GM18517 (cell line): ENCODE data around the gene HOXD12.

Experiments used
- ATAC-seq: cut with Tn5 transposase; IDR thresholded peaks from one replicate; pipeline ENCODE4 v1.9.1; 2021; ENCODE audit warnings: mild to moderate bottlenecking, moderate library complexity; ENCODE audit not compliant: unreplicated experiment

The HOXD12 gene

DNA sequence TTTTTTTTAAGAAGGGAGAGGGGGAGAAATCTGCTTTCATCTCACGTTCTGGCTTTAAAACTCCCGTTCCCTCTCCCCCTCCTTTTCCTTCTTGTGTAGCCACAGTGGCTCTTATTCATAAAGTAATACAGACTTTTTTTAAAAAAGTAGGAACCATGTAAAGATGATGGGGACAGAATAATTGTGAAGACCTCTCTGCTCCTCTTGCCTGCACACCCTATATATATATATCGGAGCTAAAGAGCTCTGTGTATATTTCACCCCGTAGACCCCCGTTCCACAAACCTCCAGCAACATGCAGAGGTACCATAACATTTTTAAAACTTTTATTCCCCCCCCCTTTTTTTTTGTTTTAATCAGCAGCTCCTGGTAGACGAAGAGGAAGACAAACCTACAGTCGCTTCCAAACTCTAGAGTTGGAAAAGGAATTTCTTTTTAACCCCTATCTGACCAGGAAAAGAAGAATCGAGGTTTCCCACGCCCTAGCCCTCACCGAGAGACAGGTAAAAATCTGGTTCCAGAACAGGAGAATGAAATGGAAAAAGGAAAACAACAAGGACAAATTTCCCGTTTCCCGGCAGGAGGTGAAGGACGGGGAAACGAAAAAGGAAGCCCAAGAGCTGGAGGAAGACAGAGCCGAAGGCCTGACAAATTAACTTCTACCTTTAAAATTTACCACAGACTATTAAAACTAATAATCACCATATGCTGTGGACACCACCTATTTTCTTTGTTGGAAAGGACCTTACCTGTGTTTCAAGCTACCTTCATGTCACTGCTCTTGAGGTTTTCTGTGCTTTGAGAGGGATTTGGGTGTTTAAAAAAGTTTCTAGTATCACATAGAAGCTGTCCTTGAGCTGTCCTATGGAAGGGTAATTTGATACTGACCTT, 31.6 kb downstream of the HOXD12 start:
- no peak for ATAC-seq

DNA sequence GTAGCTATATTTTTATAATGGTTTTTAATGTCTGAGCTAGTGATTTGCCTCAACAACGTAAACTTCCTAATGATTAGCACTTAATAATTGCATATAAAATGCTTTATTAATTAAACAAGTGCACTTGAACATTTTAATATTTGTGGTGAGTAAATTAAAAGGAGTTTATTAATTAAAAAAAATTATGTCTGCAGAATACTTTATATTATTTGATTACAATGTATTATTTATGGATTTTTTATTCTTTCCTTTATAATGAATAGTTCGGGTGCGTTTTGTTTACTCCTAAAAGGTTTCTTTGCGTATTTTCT, 32.2 kb downstream of the HOXD12 start:
- no peak for ATAC-seq

DNA sequence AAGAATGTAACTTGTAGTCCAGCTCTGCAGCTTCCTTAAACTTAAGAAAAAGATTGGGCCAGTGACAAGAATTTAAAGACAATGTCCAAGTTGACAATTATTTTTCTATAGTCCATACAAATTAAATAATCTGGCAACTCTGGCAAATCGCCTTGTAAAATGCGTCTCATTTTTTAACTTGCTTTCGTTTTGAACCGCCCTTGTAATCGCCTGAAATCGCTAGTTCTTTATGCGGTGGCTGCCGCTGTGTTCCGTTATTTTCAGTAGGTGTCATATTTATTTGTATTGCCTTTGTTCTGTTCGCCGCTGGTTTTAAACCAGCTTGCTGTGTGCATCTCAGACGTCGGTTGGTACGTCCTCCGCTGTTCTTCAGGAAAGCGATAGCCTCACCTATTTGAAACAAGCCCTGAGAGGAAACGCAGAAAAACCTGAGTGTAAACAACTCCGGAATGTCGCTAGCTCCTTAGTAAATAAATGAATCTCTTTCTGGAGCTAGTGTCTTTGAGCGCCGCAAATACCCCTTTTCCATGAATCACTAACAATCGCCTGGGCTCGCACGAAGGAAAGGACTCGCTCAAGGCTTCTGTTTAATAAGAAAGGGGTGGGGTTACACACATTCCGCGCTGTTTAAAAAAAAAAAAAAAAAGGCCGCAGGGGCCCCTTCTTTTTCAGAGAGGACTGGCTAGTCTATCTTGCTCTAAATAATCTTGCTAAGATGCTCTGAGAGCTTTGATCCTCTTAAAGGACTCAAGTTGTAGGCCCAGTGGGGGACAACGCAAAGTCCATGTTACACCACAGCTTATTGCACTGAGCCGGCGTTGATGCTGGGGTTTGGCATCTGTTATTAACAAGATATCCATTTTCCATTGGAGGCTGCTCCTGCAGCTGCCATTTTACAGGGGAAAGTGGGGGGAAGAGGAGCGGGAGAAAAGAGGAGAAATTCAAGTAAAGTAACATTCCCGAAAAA, 32.9 kb downstream of the HOXD12 start:
- no peak for ATAC-seq

DNA sequence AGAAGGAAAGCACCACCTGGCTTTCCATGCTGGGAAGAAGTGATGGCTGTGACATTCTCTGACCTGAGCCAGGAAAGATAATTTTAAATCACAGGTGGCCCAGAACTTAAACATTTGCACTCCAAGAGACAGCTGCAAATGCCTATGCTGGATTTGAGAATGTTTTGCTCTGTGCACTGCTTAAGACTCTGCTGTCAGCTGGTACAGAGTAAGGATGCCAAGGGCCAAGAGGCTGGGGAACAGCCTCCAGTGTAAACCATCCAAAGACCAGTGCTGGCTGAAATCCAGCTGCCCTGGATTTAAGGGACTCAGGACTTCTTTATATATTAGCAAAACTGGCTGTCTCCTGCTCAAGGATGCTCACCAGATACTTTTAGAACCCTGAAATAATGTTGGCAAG, 33.8 kb downstream of the HOXD12 start:
- ATAC-seq = no peak

GRCh38 chr2:176134035-176134434, 34.4 kb downstream of the HOXD12 start:
- no peak for ATAC-seq

DNA sequence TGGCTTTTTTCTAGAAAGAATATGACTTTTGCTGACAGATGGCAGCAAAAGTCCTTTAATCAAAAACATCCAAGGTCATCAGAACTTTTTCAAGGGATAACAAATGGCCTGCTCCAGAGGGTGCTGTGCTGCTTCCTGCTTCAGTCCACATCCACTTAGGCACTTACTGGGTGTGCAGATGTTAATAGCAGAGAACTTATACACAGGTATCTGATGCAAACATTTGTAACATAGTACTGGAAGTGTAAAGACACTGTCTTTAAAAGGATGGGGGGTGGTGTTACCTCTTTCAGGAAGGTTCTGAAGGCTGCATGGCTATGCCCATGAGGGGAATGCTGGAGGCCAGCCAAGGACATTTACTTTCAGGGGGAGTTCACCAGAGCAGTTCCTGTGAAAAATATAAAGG, 35.4 kb downstream of the HOXD12 start:
- ATAC-seq = no peak

DNA sequence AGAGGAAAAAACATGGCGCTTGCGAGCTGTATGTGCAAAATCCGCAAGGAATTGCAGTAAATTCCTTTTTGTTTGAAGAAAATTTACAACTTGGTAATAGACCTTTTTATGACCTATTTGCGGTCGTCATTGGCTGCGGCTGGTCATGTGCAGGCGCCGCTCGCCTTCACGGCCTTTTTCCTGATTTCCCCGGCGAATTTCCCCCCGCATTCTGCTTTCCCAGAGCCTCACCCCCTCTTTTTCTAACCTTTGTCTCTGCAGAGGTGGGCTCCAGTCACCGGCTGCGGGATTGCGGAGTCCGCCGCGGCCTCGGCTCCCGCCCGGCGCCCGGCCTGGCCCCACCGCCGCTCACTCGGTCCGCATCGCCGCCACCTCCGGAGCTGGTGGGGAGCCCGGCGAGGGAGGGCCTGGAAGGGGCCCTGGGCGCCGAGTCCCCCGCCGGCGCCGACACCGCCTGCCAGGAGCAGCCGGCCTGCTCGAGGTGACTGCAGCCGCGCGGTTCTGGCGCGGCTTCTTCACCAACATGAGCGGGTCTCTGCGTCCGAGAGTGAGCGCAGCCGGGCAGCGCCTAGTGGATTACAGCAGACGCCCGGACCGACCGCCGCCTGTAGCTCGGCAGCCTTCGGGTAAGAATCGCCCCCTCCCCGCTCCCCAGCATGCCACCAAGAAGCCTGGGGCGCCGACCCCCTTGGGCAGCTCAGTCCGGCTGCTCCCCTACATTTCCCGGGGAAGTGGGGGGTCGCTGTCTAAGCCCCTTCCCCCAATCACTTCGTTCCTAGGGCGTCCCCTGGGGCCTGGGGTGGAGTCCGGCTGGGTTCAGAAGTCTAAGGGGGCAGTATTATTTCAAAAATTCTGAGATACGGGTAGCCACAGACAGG, 37.0 kb downstream of the HOXD12 start:
- no peak for ATAC-seq

DNA sequence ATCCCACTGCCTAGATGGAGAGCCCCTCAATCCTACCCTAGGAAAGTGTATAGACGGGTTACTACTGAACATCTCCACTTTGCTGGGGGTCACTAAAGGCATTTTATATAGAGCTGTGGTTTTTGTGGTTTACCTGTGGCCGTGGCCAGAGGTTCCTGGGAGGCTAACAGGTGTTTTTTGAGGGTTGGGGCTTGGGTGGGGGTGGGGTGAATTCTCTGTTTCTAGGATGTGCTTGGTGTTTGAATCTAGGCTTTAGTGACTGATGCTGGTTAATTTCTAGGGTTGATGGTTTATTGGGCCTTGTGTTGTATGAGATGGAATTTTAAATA, 37.6 kb downstream of the HOXD12 start:
- no peak for ATAC-seq

DNA sequence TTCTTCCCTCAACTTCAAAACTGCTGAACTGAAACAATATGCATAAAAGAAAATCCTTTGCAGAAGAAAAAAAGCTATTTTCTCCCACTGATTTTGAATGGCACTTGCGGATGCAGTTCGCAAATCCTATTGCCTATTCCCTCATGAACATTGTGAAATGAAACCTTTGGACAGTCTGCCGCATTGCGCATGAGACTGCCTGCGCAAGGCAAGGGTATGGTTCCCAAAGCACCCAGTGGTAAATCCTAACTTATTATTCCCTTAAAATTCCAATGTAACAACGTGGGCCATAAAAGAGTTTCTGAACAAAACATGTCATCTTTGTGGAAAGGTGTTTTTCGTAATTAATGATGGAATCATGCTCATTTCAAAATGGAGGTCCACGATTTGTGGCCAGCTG, 38.3 kb downstream of the HOXD12 start:
- no peak for ATAC-seq

DNA sequence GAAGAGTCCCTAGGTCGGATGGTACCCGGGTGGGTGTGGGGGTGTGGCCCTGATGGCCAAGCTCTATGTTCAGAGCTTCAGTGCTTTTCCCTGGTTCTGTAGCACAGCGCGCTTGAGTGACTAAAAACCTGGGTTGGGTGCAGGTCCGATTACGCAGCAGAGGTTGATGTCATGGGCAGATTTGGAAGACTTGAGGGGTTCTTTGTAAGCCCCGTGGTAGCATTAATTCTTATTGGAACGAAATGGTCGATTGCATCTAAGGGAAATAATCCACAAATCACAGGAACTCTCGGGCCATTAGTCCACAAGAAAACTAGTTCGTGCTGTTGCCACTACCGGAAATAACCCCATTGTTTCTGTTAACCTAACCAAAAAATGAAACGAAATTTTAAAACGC, 38.9 kb downstream of the HOXD12 start:
- no peak for ATAC-seq

DNA sequence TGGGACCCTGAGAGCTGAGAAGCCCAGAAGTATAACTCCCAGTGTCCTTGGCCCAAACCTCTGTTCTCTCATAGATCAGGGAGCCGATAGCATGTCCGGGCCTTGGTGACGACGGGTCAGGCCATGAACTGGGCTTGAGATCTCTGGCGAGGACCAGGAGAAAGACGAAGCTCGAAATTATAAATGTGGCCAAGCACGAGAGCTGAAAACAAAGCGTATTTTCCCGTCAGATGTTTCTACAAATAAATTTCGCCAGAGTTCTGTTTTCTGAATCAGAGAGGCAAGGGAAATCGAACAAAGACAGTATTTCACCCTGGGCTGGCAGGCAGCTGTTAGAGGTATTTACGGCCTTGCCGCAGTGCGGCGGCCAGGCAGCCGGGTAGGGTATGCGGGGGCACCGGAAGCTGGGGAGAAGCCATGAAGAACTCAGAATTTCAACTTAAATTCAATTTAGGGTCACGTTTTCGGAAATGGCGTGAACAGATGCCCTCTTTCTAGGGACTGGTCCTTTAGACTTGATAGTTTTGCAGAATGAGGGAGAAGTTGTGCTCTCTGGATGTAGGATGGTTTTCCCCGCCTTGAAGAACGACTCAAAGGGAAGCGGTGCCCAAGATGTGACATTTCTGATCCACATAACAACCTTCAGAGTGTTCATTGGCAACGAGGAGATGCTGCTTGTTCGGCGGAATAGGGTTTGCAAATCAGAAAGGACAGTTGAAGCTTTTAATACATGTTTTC, 39.5 kb downstream of the HOXD12 start:
- ATAC-seq = no peak

DNA sequence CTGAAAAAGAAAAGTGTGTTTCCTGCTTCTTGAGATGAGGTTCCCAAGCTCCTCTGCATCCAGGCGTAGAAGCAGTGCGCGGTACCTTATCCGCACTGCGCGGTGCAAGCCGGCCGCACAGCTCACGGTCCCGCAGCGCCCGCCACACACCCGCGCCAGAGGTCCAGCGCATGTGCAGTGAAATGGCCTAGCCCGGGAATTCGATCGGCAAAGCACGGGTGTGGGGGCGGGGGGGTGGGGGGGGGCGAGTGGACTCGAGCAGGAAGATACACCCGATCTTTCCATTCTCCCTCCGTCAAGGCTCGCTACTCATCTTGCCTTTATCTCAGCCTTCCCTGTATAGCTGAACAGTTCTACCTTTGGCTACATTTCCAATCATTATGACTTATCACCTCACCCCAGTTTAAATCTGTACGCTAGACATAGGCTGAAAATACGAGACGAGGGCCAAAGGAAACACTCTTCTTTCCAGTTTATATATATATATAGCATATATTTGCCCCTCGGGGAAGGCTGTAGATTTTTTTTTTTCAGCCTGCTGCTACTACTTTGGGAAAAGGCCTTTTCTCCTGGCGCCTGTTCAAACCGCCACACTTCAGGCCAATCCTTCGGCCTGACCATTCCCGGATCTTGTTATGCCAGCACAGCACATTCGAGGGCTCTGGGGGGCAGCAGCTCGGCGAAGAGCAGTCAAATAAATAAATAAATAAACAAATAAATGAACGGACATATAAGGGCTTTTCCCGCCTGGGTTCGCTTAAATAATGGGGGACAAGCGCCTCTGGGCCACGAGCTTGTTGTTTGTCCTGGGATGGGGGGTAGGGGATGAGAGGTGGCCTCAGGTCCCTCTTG, 40.3 kb downstream of the HOXD12 start:
- peak; percentile 14 for ATAC-seq

DNA sequence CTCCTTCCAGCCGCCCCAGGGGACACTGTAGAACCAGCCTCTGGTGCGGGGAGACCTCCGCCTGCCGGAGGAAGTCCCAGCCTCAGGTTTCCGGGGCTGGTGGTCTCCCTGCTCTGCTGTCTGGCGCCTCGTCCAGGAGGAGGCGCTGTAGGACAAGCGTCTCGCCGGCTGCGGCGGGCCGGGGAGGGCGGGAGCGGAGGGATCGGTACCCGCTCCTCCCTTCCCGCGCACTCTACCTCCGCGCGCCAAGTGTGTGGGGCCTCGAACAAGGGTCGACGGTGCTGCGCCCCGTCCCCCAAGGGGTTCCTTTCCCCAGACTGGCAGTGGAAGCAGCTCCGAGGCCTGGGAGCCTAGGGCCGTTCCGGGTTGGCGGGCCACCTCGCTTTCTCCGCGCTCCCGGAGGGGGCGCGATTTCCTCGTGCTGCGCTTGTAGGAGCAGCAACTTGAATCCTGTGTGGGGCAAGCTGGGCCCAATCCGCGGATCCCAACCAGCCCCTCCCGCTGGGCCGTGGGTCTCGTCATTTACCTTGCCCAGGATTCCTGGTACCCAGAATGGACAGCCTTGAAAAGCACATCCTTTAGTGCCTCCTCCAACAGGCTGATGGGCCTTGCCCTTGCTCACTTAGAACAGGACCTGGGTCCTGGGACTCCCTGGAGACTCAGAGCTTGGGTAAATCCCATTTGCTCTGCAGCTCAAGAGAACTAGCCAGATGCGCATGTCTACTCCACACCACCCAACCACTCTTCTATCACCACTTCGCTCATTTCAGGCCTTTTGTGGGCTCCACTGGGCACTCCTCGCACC, 41.1 kb downstream of the HOXD12 start:
- peak; percentile 86 for ATAC-seq

- no peak for ATAC-seq
Observed at GRCh38 chr2:176142281-176142680, 42.7 kb downstream of the HOXD12 start.

GRCh38 chr2:176145085-176145969, 45.7 kb downstream of the HOXD12 start:
- ATAC-seq = no peak

DNA sequence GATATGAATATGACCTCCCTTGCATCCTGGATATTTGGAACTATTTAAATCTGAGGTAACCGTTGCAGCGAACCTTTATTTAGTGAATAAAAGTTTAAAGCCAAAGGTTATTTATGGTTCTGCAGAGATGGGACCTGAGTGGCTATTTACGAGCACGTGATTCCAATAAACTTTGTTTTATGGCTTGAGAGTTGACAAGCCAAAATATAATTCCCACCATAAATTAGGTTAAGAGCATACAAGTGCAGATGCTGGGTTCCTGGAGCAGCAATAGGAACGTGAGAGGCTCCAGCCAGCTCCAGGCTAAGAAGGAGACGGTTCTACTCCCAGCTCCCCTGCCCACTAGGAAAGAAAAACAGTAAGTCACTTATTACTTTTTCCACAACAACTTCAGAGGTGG, 46.5 kb downstream of the HOXD12 start:
- no peak for ATAC-seq

GRCh38 chr2:176146645-176147044, 47.0 kb downstream of the HOXD12 start:
- no peak for ATAC-seq
